GM19238 (cell line): ENCODE results near the gene STX18.
A peak's percentile ranks its signal among the peaks of the same experiment; 100 is the strongest.
"Not testable (repeated sequence)": the region's sequence is repeated elsewhere in the genome, so short reads cannot be mapped to it uniquely, and the experiment has no call there.

Experiments used
- DNase-seq: peaks from one replicate; pipeline ENCODE4 v3.0.0; 2011; ENCODE audit warnings: low spot score; ENCODE audit not compliant: insufficient read length

Gene STX18

DNA sequence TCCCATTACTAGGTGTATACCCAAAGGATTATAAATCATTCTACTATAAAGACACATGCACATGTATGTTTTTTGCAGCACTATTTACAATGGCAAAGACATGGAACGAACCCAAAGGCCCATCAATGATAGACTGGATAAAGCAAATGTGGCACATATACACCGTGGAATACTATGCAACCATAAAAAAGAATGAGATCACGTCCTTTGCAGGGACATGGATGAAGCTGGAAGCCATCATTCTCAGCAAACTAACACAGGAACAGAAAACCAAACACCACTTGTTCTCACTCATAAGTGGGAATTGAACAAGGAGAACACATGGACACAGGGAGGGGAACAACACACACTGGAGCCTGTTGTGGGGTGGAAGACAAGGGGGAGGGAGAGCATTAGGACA lies 31.2 kb downstream of the STX18 start:
- not testable (repeated sequence) for DNase-seq

DNA sequence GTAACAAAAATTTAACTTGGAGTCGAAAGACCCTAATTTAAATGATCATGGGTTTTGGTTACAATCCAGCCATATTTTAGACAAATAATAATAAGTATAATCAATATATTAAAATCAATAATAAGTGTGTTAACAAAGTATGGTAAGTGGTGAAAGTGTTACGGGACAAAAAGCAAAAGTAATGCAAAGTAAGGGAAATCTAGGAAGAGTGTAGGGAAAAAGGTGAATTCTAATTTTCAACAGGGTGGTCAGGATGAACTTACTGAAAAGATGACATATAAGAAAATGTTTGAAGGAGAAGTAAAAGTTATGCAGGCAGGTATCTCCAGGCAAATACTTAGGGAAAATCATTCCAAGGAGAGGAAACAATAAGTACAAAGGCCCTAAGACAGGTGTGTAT lies 32.3 kb downstream of the STX18 start:
- no peak for DNase-seq

DNA sequence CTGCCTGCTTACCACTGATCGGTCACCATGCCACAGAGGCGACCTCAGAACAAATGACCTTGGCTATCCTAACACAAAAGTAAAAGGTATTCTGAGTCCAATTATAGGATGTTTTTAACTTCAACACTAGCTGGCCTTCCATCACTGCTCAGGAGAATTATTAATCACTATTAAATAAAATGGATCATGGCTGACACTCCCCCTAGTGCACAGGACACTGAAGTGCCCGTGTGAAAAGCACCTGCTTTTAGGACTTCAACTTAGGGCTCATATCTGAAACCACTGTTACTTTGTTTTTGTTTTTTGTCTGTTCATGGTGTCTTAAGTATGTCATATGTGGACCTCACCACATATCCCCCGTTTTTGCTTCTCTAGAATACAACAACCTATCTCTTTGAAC lies 33.9 kb downstream of the STX18 start:
- DNase-seq = no peak

DNA sequence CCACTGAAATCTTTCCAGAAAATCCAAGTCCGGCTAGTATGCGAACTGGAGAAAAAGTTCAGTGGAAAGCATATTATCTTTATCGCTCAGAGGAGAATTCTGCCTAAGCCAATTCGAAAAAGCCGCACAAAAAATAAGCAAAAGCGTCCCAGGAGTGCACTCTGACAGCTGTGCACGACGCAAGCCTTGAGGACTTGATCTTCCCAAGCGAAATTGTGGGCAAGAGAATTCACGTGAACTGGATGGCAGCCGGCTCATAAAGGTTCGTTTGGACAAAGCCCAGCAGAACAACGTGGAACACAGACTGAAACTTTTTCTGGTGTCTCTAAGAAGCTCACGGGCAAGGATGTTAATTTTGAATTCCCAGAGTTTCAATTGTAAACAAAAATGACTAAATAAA lies 34.4 kb downstream of the STX18 start:
- DNase-seq = no peak

DNA sequence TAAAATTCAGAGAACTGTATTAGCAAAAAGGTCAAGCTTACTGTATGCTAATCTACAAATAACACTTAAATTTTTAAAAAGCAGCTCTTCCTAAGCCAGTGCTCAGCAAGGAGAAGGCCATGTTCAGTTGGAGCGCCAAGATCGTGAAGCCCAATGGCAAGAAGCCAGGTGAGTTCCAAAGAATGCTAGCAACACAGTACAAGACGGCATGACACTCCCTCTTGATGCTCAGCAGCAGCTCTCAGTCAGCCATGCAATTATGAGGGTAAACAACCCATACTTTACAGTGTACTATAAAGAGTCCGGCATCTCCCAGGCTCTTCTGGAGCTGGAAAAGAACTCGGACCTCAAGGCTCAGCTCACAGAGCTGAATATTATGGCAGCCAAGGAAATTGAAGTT lies 34.9 kb downstream of the STX18 start:
- DNase-seq = no peak

DNA sequence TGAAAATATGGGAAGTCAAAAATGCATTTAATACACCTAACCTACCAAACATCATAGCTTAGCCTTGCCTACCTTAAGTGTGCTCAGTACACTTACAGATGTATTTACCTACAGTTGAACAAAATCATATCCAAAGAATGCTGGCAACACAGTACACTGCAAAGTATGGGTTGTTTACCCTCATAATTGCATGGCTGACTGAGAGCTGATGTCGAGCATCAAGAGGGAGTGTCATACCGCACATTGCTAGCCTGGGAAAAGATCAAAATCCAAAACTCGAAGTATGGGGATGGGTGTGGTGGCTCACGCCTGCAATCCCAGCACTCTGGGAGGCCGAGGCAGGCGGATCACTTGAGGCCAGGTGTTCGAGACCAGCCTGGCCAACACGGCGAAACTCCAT lies 36.6 kb downstream of the STX18 start:
- not testable (repeated sequence) for DNase-seq

DNA sequence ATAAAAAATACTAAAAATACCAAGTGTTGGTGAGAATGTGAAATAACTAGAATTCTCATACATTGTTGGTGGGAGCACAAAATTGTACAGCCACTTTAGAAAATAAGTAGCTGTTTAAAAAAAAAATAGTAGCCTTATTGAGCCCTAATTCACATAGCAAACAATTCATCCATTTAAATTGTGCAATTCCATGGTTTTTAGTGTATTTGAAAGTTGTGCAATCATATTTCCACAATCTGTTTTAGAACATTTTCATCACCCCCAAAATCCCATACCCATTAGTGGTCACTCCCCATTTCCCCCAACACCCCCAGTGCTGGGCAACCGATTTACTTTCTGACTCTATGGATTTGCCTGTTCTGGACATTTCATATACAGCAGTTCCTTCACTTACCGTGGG lies 37.1 kb downstream of the STX18 start:
- no peak for DNase-seq

DNA sequence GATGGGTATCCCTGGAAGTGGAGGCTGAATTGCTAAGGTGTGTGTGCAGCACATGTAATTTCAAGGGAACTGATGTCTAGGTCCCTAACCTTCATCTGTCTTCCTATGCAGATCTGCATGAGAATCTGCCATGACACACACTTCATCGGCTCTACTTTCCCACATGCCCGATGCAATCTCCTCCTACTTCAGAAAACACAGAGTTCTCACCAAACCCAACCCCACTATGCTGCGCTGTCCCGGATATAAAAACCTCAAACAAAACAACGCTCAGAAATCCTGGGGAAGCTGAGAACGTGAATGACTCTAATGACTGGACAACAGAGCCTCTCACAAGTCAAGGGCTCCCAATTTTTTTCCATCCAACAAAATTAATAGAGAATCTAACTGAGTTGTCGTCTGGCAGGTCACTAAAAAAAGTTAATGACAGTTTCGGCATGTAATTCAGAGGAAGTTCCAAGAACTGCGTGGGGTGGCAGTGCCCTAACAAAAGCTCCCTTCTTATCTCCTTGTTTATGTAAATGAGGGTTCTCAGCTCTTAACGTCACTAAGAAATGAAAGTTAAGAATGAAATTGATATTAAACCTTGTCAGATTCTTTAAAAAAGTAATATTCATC lies 39.0 kb downstream of the STX18 start:
- no peak for DNase-seq

DNA sequence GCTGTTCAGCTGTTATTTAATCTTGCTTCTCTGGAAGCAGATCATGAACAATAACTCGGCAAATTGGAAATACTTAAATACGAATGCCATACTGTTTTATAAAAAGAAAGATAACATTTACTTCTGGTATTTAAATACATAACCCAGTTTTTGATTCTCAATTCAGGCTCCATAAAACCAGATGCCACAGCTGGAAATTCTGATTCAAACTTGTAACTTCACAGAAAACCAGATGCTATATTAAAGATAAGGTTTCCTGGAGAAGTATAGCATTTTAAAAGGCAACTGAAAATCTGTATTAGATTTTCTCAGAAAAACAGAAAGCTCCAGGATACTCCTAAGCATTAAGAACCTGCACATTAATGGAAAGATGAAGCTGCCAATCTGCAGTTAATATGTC lies 40.2 kb downstream of the STX18 start:
- DNase-seq = no peak

DNA sequence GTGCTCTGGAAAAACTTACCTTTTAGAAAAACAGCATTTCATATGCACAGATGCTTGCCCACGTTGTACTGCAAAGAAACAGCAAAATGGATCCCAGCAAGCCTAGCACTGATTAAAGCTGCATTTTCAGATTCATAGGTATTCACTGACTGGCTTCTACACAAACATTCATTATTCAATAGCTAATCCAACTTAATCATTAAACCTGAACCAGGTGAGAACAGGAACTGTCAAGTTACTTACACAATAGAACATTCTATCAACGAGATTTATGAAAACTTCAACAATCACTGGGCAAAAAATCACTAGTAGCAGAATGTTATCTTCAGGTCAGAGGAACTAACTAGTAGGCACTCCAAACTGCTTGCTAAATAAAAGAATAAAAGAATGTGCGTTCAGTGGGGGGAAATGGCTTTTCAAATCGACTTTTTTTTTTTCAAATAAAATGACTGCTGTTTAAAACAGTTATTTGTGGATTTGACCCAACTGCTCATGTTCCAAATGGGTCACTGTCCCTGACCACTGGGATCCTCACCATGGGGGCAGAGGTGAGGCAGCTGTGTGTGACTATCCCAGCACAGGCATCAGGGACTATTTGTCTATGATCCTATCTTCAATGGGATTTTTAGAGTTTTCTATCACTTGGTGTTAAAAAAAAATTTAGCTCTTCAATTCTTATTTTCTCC lies 42.3 kb downstream of the STX18 start:
- DNase-seq = no peak

DNA sequence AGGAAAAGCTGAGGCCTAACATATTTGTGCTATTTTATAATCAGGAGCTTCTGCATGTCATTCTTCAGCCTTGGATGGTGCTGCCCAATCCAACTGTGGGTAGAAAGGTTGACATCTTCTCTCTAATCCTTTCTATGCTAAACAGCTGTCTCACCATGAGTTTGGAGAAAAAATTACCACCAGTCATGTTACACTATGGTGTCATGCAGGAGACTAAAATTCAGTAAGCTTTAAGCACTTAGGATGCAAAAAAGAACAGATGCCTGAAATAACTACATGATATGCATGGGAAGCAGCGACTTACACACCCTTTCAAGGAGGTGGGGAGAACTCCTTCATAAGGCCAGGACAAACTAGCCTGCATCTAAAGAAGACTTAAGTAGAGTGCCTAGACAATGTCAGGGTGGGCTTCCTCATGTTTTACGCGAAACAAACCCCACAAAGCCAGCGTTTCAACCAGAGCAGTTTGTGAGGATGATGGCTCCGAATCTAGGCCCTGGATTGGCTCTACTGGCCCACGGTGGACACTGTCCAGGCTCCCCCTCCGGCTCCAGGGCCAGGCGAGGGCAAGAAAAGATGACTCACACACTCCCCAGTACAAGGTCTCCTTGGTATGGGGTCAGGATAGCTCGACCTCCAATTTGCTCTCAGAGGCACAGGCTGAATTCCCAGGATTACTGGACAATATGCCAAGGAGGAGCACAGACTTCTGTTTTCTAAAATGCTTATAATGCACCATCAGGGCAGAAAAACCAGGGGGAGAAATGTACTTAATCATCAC lies 45.1 kb downstream of the STX18 start:
- no peak for DNase-seq

DNA sequence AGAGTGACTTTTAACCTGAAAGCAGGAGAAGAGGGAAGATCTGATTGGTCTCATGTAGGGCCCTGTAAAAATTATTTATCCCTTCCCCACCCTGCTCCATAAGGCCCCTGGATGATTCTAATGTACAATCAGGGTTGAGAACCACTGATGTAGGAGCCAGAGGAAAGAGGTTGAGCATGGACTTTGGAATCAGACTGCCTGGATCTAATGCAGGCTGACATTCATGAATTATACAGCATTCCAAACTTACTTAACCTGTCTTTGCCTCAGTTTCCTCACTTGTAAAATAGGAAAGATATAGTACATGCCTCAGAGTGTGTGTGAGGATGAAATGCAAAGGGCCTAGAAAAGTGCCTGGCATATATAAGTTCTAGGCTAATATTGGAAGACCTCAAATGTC lies 47.0 kb downstream of the STX18 start:
- DNase-seq = no peak

DNA sequence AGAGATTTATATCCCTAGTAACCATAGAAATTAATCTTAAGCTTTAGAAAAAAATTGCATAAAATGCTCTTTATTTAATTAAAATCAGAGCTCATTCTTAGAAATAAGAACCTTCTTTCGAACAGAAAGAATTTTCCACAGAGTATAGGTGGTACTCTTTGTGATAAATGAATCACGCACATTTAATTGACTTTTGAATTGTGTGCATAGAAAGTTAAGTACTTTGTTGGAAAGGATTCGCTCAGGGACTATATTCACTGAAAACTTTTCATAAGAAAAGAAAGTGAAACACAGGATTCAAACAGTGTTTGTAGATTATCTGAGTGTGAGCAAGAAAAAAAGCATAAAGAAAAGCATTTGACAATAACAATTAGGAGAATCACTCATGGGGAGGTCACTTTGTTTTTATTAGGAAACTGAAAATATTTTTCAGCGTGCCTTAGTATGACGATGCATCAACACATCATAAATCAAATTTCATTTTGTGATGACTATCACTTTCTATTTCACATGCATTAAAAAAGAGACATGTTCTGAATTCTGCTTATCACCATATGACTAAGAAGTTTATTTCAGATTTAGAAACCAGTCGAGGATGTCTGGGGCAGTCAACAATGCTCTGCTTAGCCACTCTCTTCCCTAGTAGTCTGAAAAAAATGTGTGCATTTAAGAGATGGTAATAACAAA lies 49.5 kb downstream of the STX18 start:
- no peak for DNase-seq

DNA sequence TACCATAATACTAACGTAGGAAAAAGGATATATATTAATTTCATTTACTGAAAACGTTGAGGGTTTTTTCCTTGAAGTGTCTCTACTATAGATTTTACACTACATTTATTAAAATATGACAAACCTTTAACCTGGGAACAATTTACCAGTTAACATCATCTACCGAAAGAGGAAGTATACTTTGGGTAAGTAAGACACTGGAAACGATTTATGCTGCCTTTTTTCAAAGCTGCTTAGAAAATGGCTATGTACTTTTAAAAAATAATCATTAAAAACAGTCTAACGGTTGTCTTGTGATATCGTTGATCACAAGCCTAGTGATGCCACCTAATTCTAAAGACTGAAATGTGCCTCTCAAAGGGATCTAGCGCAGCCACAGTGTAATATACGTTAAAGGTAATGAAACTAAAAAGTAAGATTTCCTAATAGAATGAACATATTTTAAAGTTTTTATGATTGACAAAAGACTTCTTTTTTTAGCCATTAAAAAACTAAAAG lies 50.4 kb downstream of the STX18 start:
- no peak for DNase-seq

DNA sequence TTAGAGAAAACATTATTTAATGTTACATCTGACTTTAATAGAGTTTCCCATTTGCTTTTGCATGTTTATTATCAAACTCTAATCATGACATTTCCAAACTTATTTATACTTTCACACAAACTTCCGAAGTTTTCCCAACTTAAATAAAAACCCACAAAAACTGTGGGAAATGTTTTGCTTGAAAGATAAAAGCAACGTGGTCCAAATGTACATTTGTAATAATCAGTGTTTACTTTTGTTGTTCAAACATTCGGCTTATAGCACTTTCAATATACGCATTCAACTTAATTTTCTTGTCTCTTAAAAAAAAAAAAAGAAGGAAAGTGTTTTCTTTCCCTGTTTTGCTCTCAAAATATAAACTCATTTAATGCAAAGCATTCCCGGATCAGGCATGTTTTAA lies 51.0 kb downstream of the STX18 start:
- DNase-seq = no peak

DNA sequence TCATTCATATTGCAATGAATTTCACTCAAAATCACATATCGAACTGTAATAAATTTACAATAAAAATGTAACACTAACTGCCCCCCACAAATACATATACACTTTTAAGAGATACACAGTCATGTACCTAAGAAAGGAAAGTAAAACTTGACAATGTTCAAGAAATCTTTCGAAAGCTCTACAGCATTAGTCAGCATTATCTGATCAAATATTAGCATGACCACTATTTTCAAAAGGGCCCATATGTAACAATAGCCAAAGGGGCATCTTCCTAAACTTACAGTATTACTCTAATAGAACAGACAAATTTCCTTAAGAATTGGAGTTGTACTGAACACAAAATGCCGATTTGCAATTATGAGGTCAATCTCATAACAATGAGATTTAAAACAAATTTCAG lies 51.8 kb downstream of the STX18 start:
- no peak for DNase-seq

DNA sequence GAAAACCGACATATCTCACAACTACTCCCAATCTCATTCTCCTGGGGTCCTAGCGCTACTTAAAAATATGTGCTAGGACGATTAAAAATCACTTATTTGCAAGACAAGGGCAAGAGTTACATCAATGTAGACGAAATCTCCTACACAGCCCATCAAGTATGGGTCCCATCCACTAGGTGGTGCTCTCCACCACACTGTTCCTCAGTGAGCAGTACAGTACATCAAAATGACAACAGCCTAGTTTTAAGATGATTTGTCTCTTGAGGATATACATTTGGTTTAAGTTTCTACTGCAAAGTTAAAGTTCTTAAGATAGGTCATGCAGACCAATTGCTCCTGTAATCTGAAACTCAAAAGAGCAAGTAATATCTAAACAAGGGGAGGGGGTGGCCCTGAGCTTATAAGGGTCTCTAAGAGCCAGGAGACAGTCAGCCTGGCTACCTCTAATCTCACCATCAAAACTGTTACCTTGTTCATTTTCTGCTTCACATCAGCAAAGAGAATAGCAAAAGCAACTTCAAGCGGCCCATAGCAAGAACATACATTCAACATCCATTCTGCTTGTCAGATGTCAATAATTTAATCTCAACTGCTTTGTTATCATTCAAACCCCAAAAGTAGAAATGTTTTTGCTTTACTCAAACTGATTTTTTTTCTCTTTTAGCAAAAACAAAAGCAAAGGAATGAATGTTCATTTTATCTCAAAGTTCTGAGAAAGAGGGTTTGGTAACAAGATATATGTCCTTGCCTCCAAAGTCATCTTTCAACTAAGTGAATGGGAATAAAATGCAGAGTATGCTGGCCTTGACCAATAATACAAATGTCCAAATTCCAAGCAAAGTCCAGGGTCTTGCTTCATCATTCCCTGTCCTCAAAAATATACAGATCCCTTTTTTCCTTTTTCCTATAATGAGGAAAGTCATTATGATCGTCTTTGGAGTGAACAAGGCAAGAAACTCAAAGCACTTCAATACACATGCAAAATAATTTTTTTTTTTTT lies 53.1 kb downstream of the STX18 start:
- peak; percentile 37 for DNase-seq

DNA sequence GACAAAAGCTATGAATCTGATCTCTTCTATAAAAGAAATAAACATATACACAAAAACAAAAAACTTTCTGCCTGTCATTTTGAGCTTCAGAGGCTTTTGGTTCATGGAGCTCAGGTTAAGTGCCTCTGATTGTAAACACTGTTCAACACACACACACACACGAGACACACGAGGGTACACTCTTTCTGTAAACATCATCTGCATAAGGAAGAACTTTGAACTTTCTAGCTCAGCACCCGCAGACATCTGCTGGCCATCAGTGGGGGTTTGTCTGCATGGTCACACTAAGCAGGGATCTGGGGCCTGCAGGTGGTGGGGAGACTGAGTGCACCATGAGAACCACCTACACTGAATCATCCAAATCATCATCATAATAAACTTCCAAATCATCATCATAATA lies 54.9 kb downstream of the STX18 start:
- no peak for DNase-seq

DNA sequence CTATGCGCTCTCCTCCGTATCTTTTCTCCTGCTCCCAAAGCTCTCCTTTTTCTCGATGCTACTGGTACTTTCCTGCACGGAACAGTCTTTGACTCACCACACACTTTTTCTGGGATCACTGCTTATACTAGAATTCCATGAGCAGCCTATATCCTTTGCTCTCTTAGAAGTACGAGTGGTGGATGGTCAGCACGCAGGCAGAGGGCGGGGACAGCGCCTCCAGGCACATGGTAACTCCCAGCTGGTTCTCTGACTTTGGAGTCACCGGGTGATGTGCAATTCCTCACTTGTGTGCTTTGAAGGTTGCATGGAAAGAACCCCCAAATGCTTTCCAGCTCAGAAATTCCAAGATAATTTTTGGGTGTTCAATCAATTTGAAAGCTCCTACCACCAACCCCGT lies 56.0 kb downstream of the STX18 start:
- no peak for DNase-seq

DNA sequence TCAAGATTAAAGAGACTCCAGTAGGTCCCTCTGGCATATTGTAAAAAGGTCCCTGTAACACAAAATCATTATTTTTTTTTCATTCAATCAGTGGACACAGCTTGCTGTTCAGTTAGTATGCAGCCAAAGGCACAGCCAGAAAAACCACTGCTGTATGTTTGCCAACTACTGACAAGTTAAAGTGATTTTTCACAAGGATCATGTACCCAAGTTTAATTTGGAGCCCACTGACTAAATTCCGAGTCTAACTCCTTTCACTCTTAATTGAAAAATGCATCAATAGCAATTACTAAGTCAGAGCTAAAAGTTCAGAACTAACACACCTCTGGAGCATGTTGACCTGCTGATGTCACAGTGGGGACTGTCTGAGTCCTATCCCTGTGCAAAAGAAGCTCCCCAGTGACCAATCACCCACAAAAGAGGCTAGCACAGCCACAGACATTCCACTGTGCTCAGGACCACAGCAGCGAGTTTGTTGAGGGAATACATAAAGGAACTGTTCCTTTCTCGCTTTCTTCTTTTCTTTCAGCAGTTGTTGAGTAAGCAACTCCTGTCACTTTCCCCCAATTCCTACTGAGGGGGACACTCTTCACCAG lies 60.4 kb downstream of the STX18 start:
- DNase-seq = no peak
